ENCODE data around the gene TRABD2B.

TRABD2B gene

GRCh38 chr1:47991187-47991586 lies 6.0 kb downstream of the TRABD2B start:
- no peak for DNase-seq

GRCh38 chr1:47990286-47990685 lies 6.9 kb downstream of the TRABD2B start:
- no peak for DNase-seq

- DNase-seq: no peak
Measured at GRCh38 chr1:47987601-47988000, 9.6 kb downstream of the TRABD2B start.

- DNase-seq: no peak
Measured at GRCh38 chr1:47986761-47987200, 10.4 kb downstream of the TRABD2B start.

- no peak for DNase-seq
Measured at GRCh38 chr1:47985018-47985417, 12.2 kb downstream of the TRABD2B start.

GRCh38 chr1:47984175-47984789 lies 12.9 kb downstream of the TRABD2B start:
- DNase-seq: no peak

- DNase-seq: no peak
Measured at GRCh38 chr1:47983691-47984090, 13.5 kb downstream of the TRABD2B start.

- DNase-seq: no peak
Measured at GRCh38 chr1:47981667-47982350, 15.4 kb downstream of the TRABD2B start.

- DNase-seq: no peak
Measured at GRCh38 chr1:47980501-47980900, 16.7 kb downstream of the TRABD2B start.

- DNase-seq: no peak
Measured at GRCh38 chr1:47979724-47980123, 17.5 kb downstream of the TRABD2B start.

GRCh38 chr1:47978486-47978885 lies 18.7 kb downstream of the TRABD2B start:
- no peak for DNase-seq

- DNase-seq: no peak
Measured at GRCh38 chr1:47976728-47977127, 20.5 kb downstream of the TRABD2B start.

- no peak for DNase-seq
Measured at GRCh38 chr1:47976267-47976666, 20.9 kb downstream of the TRABD2B start.

GRCh38 chr1:47975302-47975921 lies 21.8 kb downstream of the TRABD2B start:
- DNase-seq: no peak

GRCh38 chr1:47972864-47973432 lies 24.2 kb downstream of the TRABD2B start:
- DNase-seq: no peak

- no peak for DNase-seq
Measured at GRCh38 chr1:47971385-47972160, 25.6 kb downstream of the TRABD2B start.

GRCh38 chr1:47970882-47971281 lies 26.3 kb downstream of the TRABD2B start:
- DNase-seq: no peak

GRCh38 chr1:47969478-47969877 lies 27.7 kb downstream of the TRABD2B start:
- DNase-seq: no peak

- no peak for DNase-seq
Measured at GRCh38 chr1:47968556-47968888, 28.7 kb downstream of the TRABD2B start.

- DNase-seq: no peak
Measured at GRCh38 chr1:47967864-47968555, 29.2 kb downstream of the TRABD2B start.

- no peak for DNase-seq
Measured at GRCh38 chr1:47965816-47966215, 31.4 kb downstream of the TRABD2B start.

- DNase-seq: no peak
Measured at GRCh38 chr1:47964636-47965035, 32.5 kb downstream of the TRABD2B start.

Data from CD4-positive, alpha-beta T cell treated with Interleukin-12 subunit alpha and Interleukin-12 subunit beta, for 1 hour (primary cell).